ENCODE results near the gene CDC42BPB. TPM values are rescaled to one million over a fixed set of nuclear protein-coding genes. Genes with fewer than 3 reads are reported as not detected.

The CDC42BPB gene
- total RNA-seq, 1 experiment from 2014 or later, result 84.4 TPM

DNA sequence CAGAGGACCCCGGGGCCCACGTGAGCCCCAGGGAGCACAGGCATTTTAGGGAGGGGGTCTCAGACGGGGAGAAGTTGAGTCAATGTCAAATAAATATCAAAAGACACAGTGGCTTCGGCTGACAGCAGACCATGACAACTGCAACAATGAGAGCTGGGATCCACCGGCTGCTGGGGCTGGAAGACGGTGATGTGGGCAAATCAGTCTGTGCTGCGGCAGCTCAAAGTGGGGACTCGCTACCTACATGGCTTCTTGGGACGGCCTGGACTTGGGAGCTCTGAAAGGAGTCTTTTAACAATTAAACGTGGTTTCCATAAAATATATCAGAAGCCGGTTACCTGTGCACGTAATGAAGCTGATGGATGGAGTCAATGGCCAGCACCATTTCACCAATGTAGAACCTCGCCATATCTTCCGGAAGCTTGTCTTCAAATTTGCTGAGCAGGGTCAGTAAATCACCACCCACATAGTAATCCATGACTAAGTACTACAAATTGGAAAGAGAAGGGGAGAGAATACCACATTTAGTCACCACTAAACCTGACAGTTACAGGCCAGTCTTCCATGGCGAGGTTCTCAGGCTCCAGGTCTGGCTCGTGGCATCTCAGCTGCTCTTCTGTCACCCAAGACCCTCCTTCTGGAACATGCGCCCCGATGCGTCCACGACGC is 58.0 kb downstream of the CDC42BPB start:
- CTCF ChIA-PET, result interaction anchor here (0.6 kb wide), 1 partner anchor 12 kb away, joined by 3 read pairs; no protein-coding TSS in a partner anchor
- no peaks in the 10 kb centered on the region; the same call in none of the 2 replicates for H3K36me3 ChIP-seq (ENCODE audit: control insufficient read depth, insufficient read depth, low read length)
- ATAC-seq, result no peak
- peaks cover 3% of the 10 kb centered on the region for H3K4me1 ChIP-seq (ENCODE audit: control insufficient read depth, insufficient read depth, low read length)
- intact Hi-C loops (cut with micrococcal nuclease; ENCODE audit: unreplicated experiment), result no loop called here
- H3K27me3 ChIP-seq (ENCODE audit: control insufficient read depth, insufficient read depth, low read length), result no peaks in the 10 kb centered on the region
- in situ Hi-C loops (cut with HindIII; ENCODE audit: low pct_unique_long_range_greater_than_20kb, low sequenced_read_pairs), result no loop called here
- TF ChIP-seq TCF7L2 (IDR thresholded peaks at IDR 0.05; ENCODE audit: low read depth, low read length), result no peak
- no peak for TF ChIP-seq REST (IDR thresholded peaks at IDR 0.05; ENCODE audit: insufficient read depth in 1 of 2, low read depth in 2 of 2, low read length in 1 of 2)
- TF ChIP-seq POLR2AphosphoS5 (IDR thresholded peaks at IDR 0.05; ENCODE audit: low read depth, low read length), result no peak
- TF ChIP-seq SIN3A (IDR thresholded peaks at IDR 0.05; ENCODE audit: borderline replicate concordance, insufficient read depth, low read depth, low read length), result no peak
- no peak for TF ChIP-seq CTCF (IDR thresholded peaks at IDR 0.05)
- H3K9me3 ChIP-seq (ENCODE audit: control insufficient read depth, insufficient read depth, low read depth, low read length), result no peaks in the 10 kb centered on the region
- POLR2A ChIA-PET, result interaction anchor here (0.6 kb wide), 1 partner anchor 101 kb away, joined by 5 read pairs; no protein-coding TSS in a partner anchor
- no peak overlapping the region for H3K27ac ChIP-seq (ENCODE audit: low read length)
- H3K4me3 ChIP-seq (ENCODE audit: low read depth in 2 of 2, low read length in 2 of 2), result no peak overlapping the region
- BruUV-seq (replicated peaks), result no TSS peak
- no peak for DNase-seq (ENCODE audit: low read depth, low spot score)

GRCh38 chr14:102998393-102998792 is 59.0 kb downstream of the CDC42BPB start:
- ChIA-PET POLR2A (no interaction called here), CTCF (no interaction called here)
- intact Hi-C loops (cut with micrococcal nuclease; ENCODE audit: unreplicated experiment) (no loop called here), in situ Hi-C loops (cut with HindIII; ENCODE audit: low pct_unique_long_range_greater_than_20kb, low sequenced_read_pairs) (no loop called here)
- ATAC-seq, result no peak
- BruUV-seq (replicated peaks), result no TSS peak
- Histone ChIP-seq H3K27me3 (ENCODE audit: control insufficient read depth, insufficient read depth, low read length) (no peaks in the 10 kb centered on the region), H3K4me1 (ENCODE audit: control insufficient read depth, insufficient read depth, low read length) (peaks cover 11% of the 10 kb centered on the region), H3K9me3 (ENCODE audit: control insufficient read depth, insufficient read depth, low read depth, low read length) (no peaks in the 10 kb centered on the region), H3K27ac (ENCODE audit: low read length) (no peak overlapping the region), H3K36me3 (ENCODE audit: control insufficient read depth, insufficient read depth, low read length) (no peaks in the 10 kb centered on the region; the same call in none of the 2 replicates), H3K4me3 (ENCODE audit: low read depth in 2 of 2, low read length in 2 of 2) (no peak overlapping the region)
- DNase-seq (ENCODE audit: low read depth, low spot score), result no peak
- no peak for TF ChIP-seq SIN3A (IDR thresholded peaks at IDR 0.05; ENCODE audit: borderline replicate concordance, insufficient read depth, low read depth, low read length)

- ChIA-PET CTCF (no interaction called here), POLR2A (no interaction called here)
- Histone ChIP-seq H3K36me3 (ENCODE audit: control insufficient read depth, insufficient read depth, low read length) (no peaks in the 10 kb centered on the region; the same call in 1 of the 2 replicates), H3K27ac (ENCODE audit: low read length) (no peak overlapping the region), H3K4me3 (ENCODE audit: low read depth in 2 of 2, low read length in 2 of 2) (no peak overlapping the region), H3K4me1 (ENCODE audit: control insufficient read depth, insufficient read depth, low read length) (peaks cover 11% of the 10 kb centered on the region), H3K9me3 (ENCODE audit: control insufficient read depth, insufficient read depth, low read depth, low read length) (no peaks in the 10 kb centered on the region), H3K27me3 (ENCODE audit: control insufficient read depth, insufficient read depth, low read length) (no peaks in the 10 kb centered on the region)
- BruUV-seq (replicated peaks), result no TSS peak
- no peak for ATAC-seq
- in situ Hi-C loops (cut with HindIII; ENCODE audit: low pct_unique_long_range_greater_than_20kb, low sequenced_read_pairs), result no loop called here
- DNase-seq (ENCODE audit: low read depth, low spot score), result no peak
- TF ChIP-seq SIN3A (IDR thresholded peaks at IDR 0.05; ENCODE audit: borderline replicate concordance, insufficient read depth, low read depth, low read length), result no peak
- TF ChIP-seq TCF7L2 (IDR thresholded peaks at IDR 0.05; ENCODE audit: low read depth, low read length), result no peak
- no peak for TF ChIP-seq POLR2AphosphoS5 (IDR thresholded peaks at IDR 0.05; ENCODE audit: low read depth, low read length)
- TF ChIP-seq REST (IDR thresholded peaks at IDR 0.05; ENCODE audit: insufficient read depth in 1 of 2, low read depth in 2 of 2, low read length in 1 of 2), result no peak
- no peak for TF ChIP-seq CTCF (IDR thresholded peaks at IDR 0.05)
- intact Hi-C loops (cut with micrococcal nuclease; ENCODE audit: unreplicated experiment), result no loop called here
Observed at GRCh38 chr14:102996941-102997340, 60.4 kb downstream of the CDC42BPB start.

Measured in Panc1 (cell line).